ENCODE measurements around the gene PRDX5.

DNA sequence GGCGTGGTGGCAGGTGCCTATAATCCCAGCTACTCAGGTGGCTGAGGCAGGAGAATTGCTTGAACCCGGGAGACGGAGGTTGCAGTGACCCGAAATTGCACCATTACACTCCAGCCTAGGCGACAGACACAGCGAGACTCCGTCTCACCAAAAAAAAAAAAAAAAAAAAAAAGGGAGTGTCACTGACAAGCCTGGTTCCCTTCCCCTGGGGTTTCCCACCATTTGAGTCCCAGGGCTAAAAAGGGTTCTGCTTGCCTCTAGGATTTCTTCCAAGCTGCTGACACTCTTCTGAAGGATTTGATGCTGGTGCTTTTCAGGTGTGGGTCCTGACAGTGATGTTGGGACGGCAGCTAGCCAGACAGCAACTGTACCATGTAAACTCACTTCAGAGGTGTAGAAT, 20.8 kb downstream of the PRDX5 start:
- TF ChIP-seq JUND (IDR thresholded peaks at IDR 0.05; ENCODE audit: low read depth, low read length) (no peak), MAX (IDR thresholded peaks at IDR 0.05; ENCODE audit: low read depth, low read length) (no peak), POLR2AphosphoS2 (IDR thresholded peaks at IDR 0.05; ENCODE audit: low read depth, low read length) (no peak), CTCF (IDR thresholded peaks at IDR 0.05 in 2 of 3, conservative IDR thresholded peaks at IDR 0.05 in 1 of 3; ENCODE audit: control insufficient read depth in 2 of 3, extremely low read depth in 1 of 3, insufficient read depth in 1 of 3, low read depth in 3 of 3, low read length in 3 of 3) (no peak), POLR2A (IDR thresholded peaks at IDR 0.05; ENCODE audit: low read depth, low read length) (no peak), PBX3 (IDR thresholded peaks at IDR 0.05; ENCODE audit: insufficient replicate concordance, low read depth, low read length) (no peak), BACH1 (IDR thresholded peaks at IDR 0.05; ENCODE audit: borderline replicate concordance) (no peak), CEBPZ (IDR thresholded peaks at IDR 0.05; ENCODE audit: low read depth, low read length) (no peak), FOXK2 (IDR thresholded peaks at IDR 0.05) (no peak), POLR2AphosphoS5 (IDR thresholded peaks at IDR 0.05; ENCODE audit: low read length) (no peak), EZH2 (IDR thresholded peaks at IDR 0.05; ENCODE audit: borderline replicate concordance, control insufficient read depth, low read depth, low read length) (no peak), EP300 (IDR thresholded peaks at IDR 0.05; ENCODE audit: borderline replicate concordance in 1 of 2, control insufficient read depth in 1 of 2, low read depth in 2 of 2, low read length in 2 of 2) (no peak)
- TF ChIP-seq, protein P1, sequence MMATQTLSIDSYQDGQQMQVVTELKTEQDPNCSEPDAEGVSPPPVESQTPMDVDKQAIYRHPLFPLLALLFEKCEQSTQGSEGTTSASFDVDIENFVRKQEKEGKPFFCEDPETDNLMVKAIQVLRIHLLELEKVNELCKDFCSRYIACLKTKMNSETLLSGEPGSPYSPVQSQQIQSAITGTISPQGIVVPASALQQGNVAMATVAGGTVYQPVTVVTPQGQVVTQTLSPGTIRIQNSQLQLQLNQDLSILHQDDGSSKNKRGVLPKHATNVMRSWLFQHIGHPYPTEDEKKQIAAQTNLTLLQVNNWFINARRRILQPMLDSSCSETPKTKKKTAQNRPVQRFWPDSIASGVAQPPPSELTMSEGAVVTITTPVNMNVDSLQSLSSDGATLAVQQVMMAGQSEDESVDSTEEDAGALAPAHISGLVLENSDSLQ (IDR thresholded peaks at IDR 0.05) = no peak
- TF ChIP-seq, protein P2, sequence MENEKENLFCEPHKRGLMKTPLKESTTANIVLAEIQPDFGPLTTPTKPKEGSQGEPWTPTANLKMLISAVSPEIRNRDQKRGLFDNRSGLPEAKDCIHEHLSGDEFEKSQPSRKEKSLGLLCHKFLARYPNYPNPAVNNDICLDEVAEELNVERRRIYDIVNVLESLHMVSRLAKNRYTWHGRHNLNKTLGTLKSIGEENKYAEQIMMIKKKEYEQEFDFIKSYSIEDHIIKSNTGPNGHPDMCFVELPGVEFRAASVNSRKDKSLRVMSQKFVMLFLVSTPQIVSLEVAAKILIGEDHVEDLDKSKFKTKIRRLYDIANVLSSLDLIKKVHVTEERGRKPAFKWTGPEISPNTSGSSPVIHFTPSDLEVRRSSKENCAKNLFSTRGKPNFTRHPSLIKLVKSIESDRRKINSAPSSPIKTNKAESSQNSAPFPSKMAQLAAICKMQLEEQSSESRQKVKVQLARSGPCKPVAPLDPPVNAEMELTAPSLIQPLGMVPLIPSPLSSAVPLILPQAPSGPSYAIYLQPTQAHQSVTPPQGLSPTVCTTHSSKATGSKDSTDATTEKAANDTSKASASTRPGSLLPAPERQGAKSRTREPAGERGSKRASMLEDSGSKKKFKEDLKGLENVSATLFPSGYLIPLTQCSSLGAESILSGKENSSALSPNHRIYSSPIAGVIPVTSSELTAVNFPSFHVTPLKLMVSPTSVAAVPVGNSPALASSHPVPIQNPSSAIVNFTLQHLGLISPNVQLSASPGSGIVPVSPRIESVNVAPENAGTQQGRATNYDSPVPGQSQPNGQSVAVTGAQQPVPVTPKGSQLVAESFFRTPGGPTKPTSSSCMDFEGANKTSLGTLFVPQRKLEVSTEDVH (IDR thresholded peaks at IDR 0.05; ENCODE audit: low read depth, partially characterized antibody) = no peak

Measured in GM12878 (cell line).